Neural crest cell (in vitro differentiated cells): ENCODE measurements around the gene HOXA6. TPM values are rescaled to one million over a fixed set of nuclear protein-coding genes. Genes with fewer than 3 reads are reported as not detected.
A peak's percentile ranks its signal among the peaks of the same experiment; 100 is the strongest.

Source experiments
- DNase-seq: peaks from one replicate; pipeline ENCODE4 v3.0.0; 2021; ENCODE audit warnings: low read depth, mixed read lengths, low spot score
- H3K27ac Mint-ChIP-seq: one replicate; pipeline ENCODE4 v1.8.0; 2021; ENCODE audit warnings: mild to moderate bottlenecking, mixed read lengths; ENCODE audit not compliant: unreplicated experiment
- H3K27me3 Mint-ChIP-seq: 2 replicates; pipeline ENCODE4 v1.8.0; 2021; ENCODE audit warnings: low read depth, mild to moderate bottlenecking, mixed read lengths
- H3K36me3 Mint-ChIP-seq: 2 replicates; pipeline ENCODE4 v1.8.0; 2021; ENCODE audit warnings: low read depth, mild to moderate bottlenecking, mixed read lengths
- H3K4me1 Mint-ChIP-seq: 2 replicates; pipeline ENCODE4 v1.8.0; 2021; ENCODE audit warnings: mixed read lengths
- H3K4me3 Mint-ChIP-seq: one replicate; pipeline ENCODE4 v1.8.0; 2021; ENCODE audit warnings: mild to moderate bottlenecking, mixed read lengths
- H3K9me3 Mint-ChIP-seq: 2 replicates; pipeline ENCODE4 v1.8.0; 2021; ENCODE audit warnings: mixed read lengths
- total RNA-seq: library from RNA; stranded (reverse); gene quantifications from 2 replicates; pipeline ENCODE4 v1.2.1, GENCODE V29; 2021
- TF ChIP-seq, protein P1 (sequence below): fragments of 200-600 bp; sonication (generic); conservative IDR thresholded peaks from 2 replicates; pipeline ENCODE4 v1.5.0; 2021; ENCODE audit warnings: antibody characterized with exemption, mild to moderate bottlenecking

Gene HOXA6
- total RNA-seq, 1 donor from 2014 or later: 1.6 TPM

DNA sequence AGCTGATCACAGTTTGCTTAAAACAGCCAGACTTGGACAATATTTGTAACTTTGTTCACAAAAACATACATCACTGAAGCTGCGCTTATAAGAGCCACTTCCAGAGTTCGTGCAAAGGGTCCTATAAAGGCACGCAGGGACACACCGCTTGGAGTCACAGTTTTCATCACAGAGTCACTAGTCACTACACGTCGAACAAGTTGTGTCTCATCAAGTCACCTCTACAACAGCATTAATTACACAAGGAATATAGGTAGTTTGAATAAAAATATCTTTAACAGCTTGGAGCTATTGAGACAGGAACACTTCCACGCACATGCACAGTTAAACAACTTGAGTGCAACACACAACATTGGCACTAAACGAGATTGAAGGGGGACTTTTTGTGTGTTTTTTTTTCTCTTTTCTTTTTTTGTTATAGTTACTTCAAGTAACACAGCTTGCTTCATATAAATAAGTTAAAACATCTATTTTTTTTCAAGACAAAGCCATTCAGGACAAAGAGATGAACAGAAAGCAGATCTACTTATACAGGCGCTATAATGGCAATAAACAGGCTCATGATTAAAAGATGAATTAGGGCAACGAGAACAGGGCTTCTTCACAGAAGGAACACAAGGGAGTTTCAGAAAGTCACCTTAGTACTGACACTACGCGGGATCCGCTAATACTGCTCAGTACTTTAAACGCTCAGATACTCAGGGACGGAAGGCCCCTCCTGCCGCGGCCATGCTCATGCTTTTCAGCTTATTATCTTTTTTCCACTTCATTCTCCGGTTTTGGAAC lies 6.2 kb downstream of the HOXA6 start:
- TF ChIP-seq, protein P1, sequence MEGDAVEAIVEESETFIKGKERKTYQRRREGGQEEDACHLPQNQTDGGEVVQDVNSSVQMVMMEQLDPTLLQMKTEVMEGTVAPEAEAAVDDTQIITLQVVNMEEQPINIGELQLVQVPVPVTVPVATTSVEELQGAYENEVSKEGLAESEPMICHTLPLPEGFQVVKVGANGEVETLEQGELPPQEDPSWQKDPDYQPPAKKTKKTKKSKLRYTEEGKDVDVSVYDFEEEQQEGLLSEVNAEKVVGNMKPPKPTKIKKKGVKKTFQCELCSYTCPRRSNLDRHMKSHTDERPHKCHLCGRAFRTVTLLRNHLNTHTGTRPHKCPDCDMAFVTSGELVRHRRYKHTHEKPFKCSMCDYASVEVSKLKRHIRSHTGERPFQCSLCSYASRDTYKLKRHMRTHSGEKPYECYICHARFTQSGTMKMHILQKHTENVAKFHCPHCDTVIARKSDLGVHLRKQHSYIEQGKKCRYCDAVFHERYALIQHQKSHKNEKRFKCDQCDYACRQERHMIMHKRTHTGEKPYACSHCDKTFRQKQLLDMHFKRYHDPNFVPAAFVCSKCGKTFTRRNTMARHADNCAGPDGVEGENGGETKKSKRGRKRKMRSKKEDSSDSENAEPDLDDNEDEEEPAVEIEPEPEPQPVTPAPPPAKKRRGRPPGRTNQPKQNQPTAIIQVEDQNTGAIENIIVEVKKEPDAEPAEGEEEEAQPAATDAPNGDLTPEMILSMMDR: no peak
- H3K36me3 Mint-ChIP-seq: peaks cover 3% of the 10 kb centered on the region
- peak overlapping the region; percentile 81 for H3K4me3 Mint-ChIP-seq
- H3K4me1 Mint-ChIP-seq: peaks cover 28% of the 10 kb centered on the region
- H3K27me3 Mint-ChIP-seq: peaks cover 100% of the 10 kb centered on the region
- peaks cover 2% of the 10 kb centered on the region for H3K9me3 Mint-ChIP-seq
- no peak for DNase-seq
- H3K27ac Mint-ChIP-seq: peak overlapping the region; percentile 76

DNA sequence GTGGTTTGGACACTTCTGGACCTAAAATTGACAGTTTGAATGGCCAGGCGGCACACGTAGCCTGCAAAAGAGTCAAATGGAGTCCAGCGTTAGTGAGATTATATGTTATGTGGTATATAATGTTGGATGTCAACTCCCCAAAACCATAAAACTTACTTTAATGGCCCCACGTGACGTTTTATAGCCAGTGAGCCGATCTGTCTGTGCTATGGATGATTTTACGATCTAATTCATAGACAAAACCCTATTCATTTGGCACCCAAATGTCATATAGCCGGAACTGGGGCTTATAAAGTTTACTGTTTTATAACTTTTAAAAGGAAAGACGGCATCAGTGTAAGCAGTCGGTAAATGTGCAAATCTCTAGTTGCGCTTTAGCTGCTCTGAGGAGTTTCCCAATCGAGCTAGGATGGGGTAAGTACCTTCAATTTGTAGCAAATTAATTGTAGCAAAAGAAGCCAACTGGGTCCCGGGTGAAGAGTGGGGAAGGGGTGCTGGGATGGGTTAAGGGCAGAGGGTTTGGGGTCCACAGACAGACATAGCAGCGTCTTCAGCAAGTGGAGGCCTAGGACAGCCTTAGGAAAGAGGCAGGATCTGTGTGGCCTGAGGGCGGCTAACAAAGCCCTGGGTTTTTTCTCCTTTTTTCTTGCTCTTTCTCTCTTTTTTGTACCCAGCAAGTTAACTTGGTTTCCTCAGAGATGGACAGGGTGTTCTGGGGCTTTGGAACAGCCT lies 7.3 kb downstream of the HOXA6 start:
- no peaks in the 10 kb centered on the region for H3K9me3 Mint-ChIP-seq
- TF ChIP-seq, protein P1: no peak
- peaks cover 100% of the 10 kb centered on the region for H3K27me3 Mint-ChIP-seq
- H3K4me3 Mint-ChIP-seq: peak overlapping the region; percentile 81
- H3K4me1 Mint-ChIP-seq: peaks cover 28% of the 10 kb centered on the region
- DNase-seq: no peak
- peak overlapping the region; percentile 70 for H3K27ac Mint-ChIP-seq
- no peaks in the 10 kb centered on the region for H3K36me3 Mint-ChIP-seq

DNA sequence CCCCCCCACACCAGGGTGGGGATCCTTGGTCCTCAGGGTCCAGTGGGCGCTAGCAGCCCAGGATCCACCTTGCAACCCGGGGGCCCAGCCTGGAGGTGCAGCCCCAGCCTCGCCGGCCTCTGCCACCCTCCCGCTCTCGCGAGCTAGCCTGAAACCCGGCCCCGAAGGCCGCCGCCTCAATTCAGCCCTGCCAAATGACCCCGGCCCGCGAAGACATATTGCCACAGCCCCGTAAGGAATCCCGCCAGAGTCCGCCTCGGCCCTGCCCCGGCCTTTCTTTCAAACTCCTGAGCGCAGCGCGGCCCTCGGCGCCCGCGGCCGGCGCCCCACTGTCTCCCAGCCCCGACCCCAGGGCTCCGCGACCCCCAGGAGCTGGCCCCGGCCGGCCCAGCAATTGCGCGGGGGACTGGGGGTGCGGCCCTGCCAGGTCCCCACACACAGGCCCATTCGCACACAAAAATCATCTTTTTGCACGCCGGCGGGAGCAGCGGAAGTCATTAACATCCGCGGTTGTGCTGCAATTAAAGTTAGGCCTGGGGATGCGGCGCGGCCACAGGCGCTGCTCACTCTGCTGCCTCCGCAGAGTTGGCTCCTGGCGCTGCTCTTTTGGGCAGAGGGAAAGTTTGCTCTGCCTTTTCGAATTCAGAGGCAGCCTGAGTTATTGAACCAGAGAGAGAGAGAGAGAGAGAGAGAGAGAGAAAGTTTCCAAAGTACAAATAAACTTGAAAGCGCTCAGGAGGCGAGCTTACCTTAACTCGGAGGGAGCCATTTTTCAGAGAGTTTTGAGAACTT lies 8.0 kb downstream of the HOXA6 start:
- H3K4me3 Mint-ChIP-seq: peak overlapping the region; percentile 81
- no peaks in the 10 kb centered on the region for H3K9me3 Mint-ChIP-seq
- H3K27me3 Mint-ChIP-seq: peaks cover 100% of the 10 kb centered on the region
- H3K4me1 Mint-ChIP-seq: peaks cover 28% of the 10 kb centered on the region
- no peaks in the 10 kb centered on the region for H3K36me3 Mint-ChIP-seq
- no peak for DNase-seq
- TF ChIP-seq, protein P1: no peak
- H3K27ac Mint-ChIP-seq: peak overlapping the region; percentile 64

DNA sequence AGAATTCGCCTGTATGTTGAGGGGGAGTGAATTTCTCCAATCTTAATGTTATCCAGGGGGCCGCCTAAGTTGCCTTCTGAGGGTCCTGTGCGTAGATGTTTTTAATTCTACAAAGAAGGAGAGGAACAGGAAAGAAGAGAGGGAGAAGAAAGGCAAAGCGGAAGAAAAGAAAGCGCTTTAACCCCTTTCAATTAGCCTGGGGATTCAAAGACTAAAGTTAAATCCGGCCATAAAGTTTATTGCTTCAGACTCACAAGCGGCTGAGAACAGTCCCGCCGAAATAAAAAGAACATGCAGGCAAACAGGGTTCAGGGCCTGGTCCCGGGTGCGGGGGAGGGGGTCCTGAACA lies 8.6 kb downstream of the HOXA6 start:
- H3K36me3 Mint-ChIP-seq: peaks cover under 1% of the 10 kb centered on the region
- H3K27me3 Mint-ChIP-seq: peaks cover 100% of the 10 kb centered on the region
- no peak for DNase-seq
- H3K27ac Mint-ChIP-seq: no peak overlapping the region
- H3K4me3 Mint-ChIP-seq: peak overlapping the region; percentile 81
- TF ChIP-seq, protein P1: no peak
- H3K4me1 Mint-ChIP-seq: peaks cover 22% of the 10 kb centered on the region
- no peaks in the 10 kb centered on the region for H3K9me3 Mint-ChIP-seq

DNA sequence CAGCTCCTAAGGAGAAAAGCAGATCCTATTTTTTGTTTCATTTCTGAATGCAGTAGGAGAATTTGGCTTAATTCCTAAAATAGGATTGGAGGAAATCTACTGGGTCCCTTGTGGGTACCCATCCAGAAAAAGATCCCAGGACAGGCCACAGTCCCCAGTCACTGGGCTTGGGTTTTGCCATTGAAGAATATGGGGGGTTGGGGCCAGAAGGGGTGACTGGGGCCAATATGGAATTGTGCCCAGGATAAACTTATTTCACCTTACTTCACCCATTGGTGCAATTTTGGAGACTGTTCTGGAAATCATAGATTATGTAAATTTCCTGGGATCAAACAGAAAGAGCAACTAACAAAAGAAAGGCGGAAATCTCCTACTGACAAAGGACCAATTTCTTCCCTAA lies 9.1 kb downstream of the HOXA6 start:
- no peak for DNase-seq
- H3K9me3 Mint-ChIP-seq: no peaks in the 10 kb centered on the region
- H3K4me1 Mint-ChIP-seq: peaks cover 21% of the 10 kb centered on the region
- H3K27me3 Mint-ChIP-seq: peaks cover 100% of the 10 kb centered on the region
- TF ChIP-seq, protein P1: no peak
- peaks cover 3% of the 10 kb centered on the region for H3K36me3 Mint-ChIP-seq
- no peak overlapping the region for H3K27ac Mint-ChIP-seq
- H3K4me3 Mint-ChIP-seq: peak overlapping the region; percentile 81
